Osteocyte (in vitro differentiated cells): ENCODE measurements around the gene TMEFF2. TPM values are rescaled to one million over a fixed set of nuclear protein-coding genes. Genes with fewer than 3 reads are reported as not detected.

Experiments
- DNase-seq: peaks from one replicate; pipeline ENCODE4 v3.0.0; 2021; ENCODE audit warnings: mixed read lengths; ENCODE audit not compliant: unreplicated experiment; ENCODE audit errors: extremely low spot score
- H3K27ac Mint-ChIP-seq: one replicate; pipeline ENCODE4 v1.8.0; 2021; ENCODE audit warnings: mild to moderate bottlenecking, mixed read lengths; ENCODE audit not compliant: unreplicated experiment
- H3K27me3 Mint-ChIP-seq: one replicate; pipeline ENCODE4 v1.8.0; 2021; ENCODE audit warnings: mixed read lengths; ENCODE audit not compliant: unreplicated experiment
- H3K36me3 Mint-ChIP-seq: one replicate; pipeline ENCODE4 v1.8.0; 2021; ENCODE audit warnings: mixed read lengths; ENCODE audit not compliant: unreplicated experiment
- H3K4me1 Mint-ChIP-seq: one replicate; pipeline ENCODE4 v1.8.0; 2021; ENCODE audit warnings: mixed read lengths; ENCODE audit not compliant: unreplicated experiment
- H3K4me3 Mint-ChIP-seq: one replicate; pipeline ENCODE4 v1.8.0; 2021; ENCODE audit warnings: mild to moderate bottlenecking, moderate library complexity, mixed read lengths; ENCODE audit not compliant: unreplicated experiment
- H3K9me3 Mint-ChIP-seq: one replicate; pipeline ENCODE4 v1.8.0; 2021; ENCODE audit warnings: mixed read lengths; ENCODE audit not compliant: unreplicated experiment
- CTCF ChIP-seq: fragments of 200-600 bp; sonication (generic); IDR thresholded peaks from 2 replicates; pipeline ENCODE4 v1.5.0; 2021; ENCODE audit warnings: antibody characterized with exemption, mild to moderate bottlenecking, moderate library complexity
- total RNA-seq: library from RNA; stranded (reverse); gene quantifications from 2 replicates; pipeline ENCODE4 v1.2.1, GENCODE V29; 2021

TMEFF2 gene
- total RNA-seq, 1 donor from 2014 or later: 46.8 TPM

GRCh38 chr2:192051533-192051932, 143.2 kb downstream of the TMEFF2 start:
- peaks cover 12% of the 10 kb centered on the region for H3K4me1 Mint-ChIP-seq
- no peak overlapping the region for H3K4me3 Mint-ChIP-seq
- peaks cover 21% of the 10 kb centered on the region for H3K36me3 Mint-ChIP-seq
- no peak for DNase-seq
- no peak overlapping the region for H3K27ac Mint-ChIP-seq
- H3K27me3 Mint-ChIP-seq: no peaks in the 10 kb centered on the region
- TF ChIP-seq CTCF: no peak
- H3K9me3 Mint-ChIP-seq: no peaks in the 10 kb centered on the region

- Mint-ChIP-seq H3K36me3 (peaks cover 17% of the 10 kb centered on the region), H3K4me1 (peaks cover 12% of the 10 kb centered on the region), H3K4me3 (no peak overlapping the region), H3K27me3 (no peaks in the 10 kb centered on the region), H3K27ac (no peak overlapping the region), H3K9me3 (no peaks in the 10 kb centered on the region)
- TF ChIP-seq CTCF: no peak
- no peak for DNase-seq
Measured at GRCh38 chr2:192049362-192049761, 145.4 kb downstream of the TMEFF2 start.

GRCh38 chr2:192047315-192048107, 147.2 kb downstream of the TMEFF2 start:
- TF ChIP-seq CTCF: no peak
- Mint-ChIP-seq H3K9me3 (no peaks in the 10 kb centered on the region), H3K27ac (no peak overlapping the region), H3K4me3 (no peak overlapping the region), H3K27me3 (no peaks in the 10 kb centered on the region), H3K36me3 (peaks cover 23% of the 10 kb centered on the region), H3K4me1 (peaks cover 12% of the 10 kb centered on the region)
- no peak for DNase-seq

- Mint-ChIP-seq H3K4me3 (no peak overlapping the region), H3K27me3 (no peaks in the 10 kb centered on the region), H3K27ac (no peak overlapping the region), H3K9me3 (no peaks in the 10 kb centered on the region), H3K4me1 (no peaks in the 10 kb centered on the region), H3K36me3 (peaks cover 24% of the 10 kb centered on the region)
- DNase-seq: no peak
- TF ChIP-seq CTCF: no peak
Measured at GRCh38 chr2:192044496-192044895, 150.2 kb downstream of the TMEFF2 start.

GRCh38 chr2:192043216-192043870, 151.4 kb downstream of the TMEFF2 start:
- H3K27ac Mint-ChIP-seq: no peak overlapping the region
- DNase-seq: no peak
- no peaks in the 10 kb centered on the region for H3K9me3 Mint-ChIP-seq
- no peaks in the 10 kb centered on the region for H3K27me3 Mint-ChIP-seq
- no peak for TF ChIP-seq CTCF
- peaks cover 19% of the 10 kb centered on the region for H3K36me3 Mint-ChIP-seq
- no peaks in the 10 kb centered on the region for H3K4me1 Mint-ChIP-seq
- no peak overlapping the region for H3K4me3 Mint-ChIP-seq
